Left renal pelvis (tissue), 4 donors: Measurements from ENCODE around the gene KLF2. TPM values are rescaled to one million over a fixed set of nuclear protein-coding genes. Genes with fewer than 3 reads are reported as not detected.

Experiments used
- DNase-seq, 4 donors: peaks; one replicate each; pipeline ENCODE4 v3.0.0-alpha.2; 2013; ENCODE audit warnings: low read depth in 4 of 4, low spot score in 3 of 4
- polyA plus RNA-seq, 4 donors: library from polyadenylated mRNA; unstranded; fragments of 120-200 nt; gene quantifications; one replicate each; pipeline ENCODE4 v1.2.1, GENCODE V29; 2013; ENCODE audit not compliant: insufficient read length in 4 of 4

Gene KLF2
- polyA plus RNA-seq, 4 donors = 15.9 to 254 (median 27.3) TPM

- DNase-seq = no peak
These were observed 37.3 kb downstream of the KLF2 start for GRCh38 chr19:16361926-16362325.

DNA sequence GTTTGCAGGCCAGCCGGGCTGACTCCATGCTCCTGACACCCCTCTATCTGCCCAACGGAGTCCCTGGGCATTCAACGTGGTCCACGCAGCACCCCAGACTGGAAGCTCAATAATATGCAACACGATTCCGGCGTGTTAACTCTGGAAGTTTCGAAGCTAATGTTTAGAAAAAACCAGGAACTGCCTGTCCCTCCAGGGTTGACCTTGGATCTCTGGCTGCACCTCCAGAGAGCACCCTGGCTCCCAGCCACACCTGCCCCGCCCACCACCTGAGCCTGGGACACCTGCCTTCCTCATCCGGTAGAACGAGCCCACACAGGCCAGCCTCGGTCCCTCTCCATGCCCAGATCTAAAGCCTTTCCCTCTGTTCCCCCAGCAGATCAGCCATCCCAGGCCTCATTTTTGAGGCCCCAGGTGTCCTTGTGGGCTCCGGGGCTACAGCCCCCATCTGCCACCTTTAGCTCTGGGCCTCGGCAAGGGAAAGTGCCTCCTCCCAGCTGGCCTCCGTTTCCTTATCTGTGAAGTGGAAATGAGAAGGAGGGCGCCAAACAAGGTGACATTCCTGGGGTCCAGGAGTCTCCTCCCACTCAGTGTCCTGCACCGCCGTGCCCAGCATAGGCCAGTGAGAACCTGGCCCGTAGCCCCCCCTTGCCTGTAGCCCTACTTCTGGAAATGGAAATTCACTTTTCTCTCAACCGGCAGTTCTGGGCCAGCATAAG is 38.7 kb downstream of the KLF2 start:
- no peak for DNase-seq

- no peak for DNase-seq
These were observed 39.2 kb downstream of the KLF2 start for GRCh38 chr19:16363852-16364230.

DNA sequence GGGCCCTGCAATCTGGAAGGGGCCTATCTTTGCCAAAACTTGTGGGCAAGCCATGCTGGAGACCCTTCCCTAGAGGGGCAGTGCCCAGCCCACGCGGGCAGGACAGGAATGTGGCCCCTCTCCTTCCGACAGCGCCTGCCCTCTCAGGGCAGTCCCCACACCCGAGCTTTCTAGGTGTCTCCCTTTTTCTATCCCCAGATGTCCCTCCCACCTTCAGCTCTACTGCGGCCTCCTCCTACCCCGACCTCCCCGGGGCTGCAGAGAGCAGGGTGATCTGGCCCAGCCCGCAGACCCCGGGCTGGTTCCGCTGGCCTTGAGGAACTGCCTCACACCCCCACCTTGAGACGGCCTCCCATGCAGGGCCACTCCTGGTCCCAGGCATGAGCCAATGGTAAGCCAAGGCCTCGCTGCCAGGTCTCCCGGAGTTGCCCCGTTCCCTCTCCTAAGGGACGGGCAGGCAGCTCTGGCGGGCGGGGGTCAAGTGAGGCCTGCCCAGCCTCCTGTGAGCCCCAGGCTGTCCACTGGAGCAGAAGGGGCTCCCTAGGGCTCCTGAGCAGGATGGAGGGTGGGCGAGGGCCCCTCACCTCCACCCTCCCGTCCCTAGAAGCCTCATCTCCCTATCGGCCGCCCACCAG is 39.7 kb downstream of the KLF2 start:
- no peak for DNase-seq

DNA sequence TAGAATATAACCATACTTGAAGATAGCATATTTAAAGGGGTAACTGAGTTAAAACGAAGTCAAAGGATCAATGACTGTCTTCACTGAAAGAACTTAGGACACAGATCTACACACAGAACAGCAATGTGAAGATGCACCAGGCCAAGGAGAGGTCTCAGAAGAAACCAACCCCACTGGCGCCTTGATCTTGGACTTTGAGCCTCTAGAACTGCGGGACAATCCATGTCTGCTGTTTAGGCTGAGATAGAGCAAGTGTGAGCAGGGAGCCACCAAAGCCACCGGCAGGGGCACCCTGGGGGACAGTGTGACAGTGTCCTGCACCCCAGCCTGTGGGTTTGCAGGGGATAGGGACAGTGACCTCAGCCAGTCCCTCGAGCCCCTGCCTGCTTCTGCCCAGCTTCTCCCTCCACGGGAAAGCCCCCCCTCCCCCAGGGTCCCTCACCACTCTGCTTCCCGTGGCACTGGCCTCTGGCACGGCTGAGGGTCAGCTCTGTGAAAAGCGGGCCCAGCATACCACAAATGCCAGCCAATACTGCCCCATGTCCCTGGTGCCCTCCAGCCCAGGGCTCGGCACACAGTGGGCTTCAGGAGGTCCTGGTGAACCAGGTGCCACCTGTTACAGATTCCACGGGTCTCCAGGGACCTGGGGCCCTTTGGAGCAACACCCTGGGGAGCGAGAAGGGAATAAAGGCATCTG is 40.8 kb downstream of the KLF2 start:
- DNase-seq = no peak

DNA sequence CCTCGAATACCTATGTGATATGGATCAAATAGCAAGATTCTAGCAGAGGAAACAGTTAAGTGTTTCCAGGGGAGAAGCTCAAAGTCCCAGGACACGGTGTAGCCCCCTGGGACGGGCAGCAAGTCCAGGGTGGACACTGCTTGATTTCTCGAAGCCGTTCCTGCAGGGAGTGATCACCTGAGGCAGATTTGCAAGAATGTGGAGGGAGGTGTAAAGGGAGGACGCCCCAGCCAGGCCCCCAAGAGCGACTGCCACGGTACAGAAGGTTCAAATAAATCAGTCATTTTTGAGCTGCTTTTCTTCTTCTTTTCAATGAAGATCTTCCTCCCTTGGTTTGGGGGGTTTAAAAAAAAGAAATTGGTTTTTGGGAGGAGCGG is 41.4 kb downstream of the KLF2 start:
- DNase-seq = no peak

- no peak for DNase-seq
These were observed 42.0 kb downstream of the KLF2 start for GRCh38 chr19:16366433-16367260.

DNA sequence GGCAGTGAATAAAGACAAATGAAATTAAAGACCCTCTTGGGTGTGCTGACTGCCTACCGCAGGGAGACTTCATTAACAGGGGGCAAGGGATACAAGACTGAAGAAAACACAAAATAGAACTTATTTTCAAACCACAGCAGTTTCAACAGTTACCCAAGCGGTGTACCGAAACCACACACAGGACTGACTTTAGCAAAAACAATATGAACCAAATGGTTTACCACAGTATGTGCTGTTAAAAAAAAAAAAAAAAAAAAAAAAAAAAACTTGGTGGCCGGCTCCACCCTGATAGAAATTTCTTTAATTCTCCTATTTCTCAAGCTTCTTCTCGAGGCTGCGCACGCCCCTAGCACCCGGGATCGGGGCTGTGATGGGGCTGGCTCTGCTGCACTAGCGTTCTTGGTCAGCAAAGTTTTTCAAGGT is 42.6 kb downstream of the KLF2 start:
- no peak for DNase-seq

GRCh38 chr19:16368385-16369305 is 44.0 kb downstream of the KLF2 start:
- DNase-seq = no peak

- no peak for DNase-seq
These were observed 44.7 kb downstream of the KLF2 start for GRCh38 chr19:16369306-16369663.

DNA sequence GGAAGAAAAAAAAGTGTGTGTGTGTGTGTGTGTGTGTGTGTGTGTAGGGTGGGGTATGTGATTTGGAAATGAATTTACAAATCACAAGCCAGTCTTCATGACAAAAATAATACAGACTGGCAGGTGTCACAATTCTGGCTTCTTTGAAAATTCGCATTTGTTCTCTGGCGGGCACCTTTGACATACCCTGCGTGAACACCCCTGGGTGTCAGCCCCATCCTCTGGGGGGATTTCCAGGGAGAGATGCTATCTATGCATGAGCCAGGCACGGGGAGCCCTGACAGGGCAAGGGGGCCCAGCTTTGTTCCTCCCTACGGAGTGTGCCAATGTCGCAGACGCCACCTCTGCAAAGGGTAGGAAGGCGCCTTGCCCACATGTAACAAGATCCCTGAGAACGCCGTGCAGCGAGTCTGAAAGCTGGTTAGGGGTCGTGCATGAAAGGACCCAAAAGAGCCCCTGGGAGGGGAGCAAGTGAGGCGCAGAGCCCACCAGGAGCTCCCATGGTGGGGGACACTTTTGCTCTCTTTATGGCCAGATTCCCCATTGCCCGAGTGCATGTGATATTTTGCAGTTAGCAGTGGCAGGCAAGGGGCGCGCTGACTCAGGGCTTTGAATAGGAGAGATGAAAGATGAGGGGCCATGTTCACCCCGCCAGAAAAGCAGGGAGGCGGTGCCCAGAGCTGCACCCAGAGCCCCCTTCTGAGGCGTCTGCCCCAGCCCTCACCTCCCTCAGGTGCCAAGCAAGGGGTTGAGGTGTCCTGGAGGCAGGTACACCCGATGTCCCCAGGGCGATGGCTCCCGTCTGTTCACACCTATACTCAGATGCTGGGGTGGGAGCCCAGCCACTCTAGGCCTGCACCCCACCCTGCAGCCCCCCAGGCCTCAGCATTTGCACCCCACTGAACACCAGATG is 45.3 kb downstream of the KLF2 start:
- DNase-seq = no peak

DNA sequence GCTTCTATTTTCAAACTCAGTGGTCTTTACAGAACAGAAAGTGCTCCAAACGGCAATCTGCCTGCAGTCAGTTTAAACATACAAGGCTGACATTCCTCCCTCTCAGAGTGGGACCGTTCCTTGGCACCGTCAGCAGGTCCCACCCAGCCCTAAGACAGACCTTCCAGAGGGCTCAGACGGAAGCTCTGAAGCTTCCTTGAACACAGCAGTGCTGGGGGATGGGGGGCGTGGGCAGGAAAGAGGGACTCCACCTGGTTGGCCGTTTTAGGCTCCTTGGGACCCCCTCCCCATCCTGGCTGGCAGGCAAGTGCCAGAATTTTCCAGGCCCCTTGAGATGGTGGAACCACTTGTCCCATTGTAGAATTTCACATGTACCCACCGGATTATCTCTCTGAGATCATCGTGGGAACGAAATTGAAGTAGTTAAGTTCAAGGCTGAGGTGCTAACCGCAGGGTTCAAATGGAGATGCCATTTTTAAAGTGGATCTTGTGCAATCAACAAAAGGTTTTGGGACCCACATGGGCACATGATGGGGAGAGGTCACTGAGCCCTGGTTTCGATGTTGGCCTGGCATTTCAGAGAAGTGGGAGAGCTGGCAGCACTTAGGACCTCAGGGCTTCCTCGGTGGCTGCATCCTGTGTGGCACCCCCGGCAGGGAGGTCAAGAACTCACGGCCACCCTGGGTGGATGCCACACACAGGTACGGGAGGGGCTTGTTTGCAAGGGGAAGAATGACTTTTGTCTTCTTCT is 46.2 kb downstream of the KLF2 start:
- no peak for DNase-seq

DNA sequence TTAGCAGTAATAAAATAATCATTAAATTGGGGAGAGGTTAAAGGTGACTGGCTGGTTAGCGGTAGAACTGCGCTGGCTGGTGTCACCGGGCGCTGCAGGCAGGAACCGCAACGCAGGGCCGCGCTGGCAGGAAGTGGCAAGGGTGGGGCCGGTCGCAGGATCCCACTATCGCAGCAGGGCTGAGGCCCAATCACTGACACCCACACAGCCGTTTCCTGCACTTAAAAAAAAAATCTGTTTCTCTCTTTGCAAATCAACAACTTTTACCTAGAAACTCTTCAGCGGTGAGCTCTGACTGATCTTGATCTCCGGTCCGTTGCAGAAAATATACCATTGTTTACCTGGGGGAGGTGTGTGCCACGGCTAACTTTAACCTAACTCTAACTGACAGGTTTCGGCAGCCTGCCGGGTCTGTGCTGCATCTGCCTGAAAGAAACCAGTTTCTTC is 46.9 kb downstream of the KLF2 start:
- no peak for DNase-seq

GRCh38 chr19:16372065-16372915 is 47.7 kb downstream of the KLF2 start:
- no peak for DNase-seq

DNA sequence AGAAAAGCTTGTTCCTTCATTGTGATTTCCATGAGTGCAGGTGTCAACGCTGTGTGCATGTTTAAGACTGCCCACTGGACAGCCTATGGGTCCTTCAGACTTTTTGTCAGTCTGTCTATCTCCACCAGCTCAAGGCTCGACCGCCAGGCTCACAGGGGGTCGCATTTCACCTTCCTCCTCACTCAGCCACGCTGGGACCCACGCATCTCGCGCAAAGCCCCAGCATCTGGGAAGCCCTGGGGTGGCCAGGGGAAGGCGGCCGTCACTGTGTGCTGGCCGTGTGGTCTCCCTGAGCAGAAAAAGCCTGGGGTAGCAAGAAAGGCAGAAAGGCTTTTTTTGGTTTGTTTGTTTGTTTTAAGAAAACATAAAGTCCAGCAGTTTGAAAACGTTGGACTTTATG is 48.5 kb downstream of the KLF2 start:
- no peak for DNase-seq

GRCh38 chr19:16373532-16373931 is 48.9 kb downstream of the KLF2 start:
- DNase-seq = no peak

- no peak for DNase-seq
These were observed 49.4 kb downstream of the KLF2 start for GRCh38 chr19:16373989-16374388.
